Suprapubic skin (tissue), 4 donors: ENCODE results near the gene IFI16.

ENCODE experiments used
- EP300 ChIP-seq: sonication (generic); formaldehyde crosslinking; IDR thresholded peaks from one replicate; pipeline ENCODE4 v1.6.1; 2017; ENCODE audit warnings: antibody characterized with exemption
- POLR2A ChIP-seq, 2 donors: fragments of 450-650 bp; IDR thresholded peaks; one replicate each; pipeline ENCODE4 v1.6.1; 2017; ENCODE audit warnings: antibody characterized with exemption in 2 of 2, mild to moderate bottlenecking in 2 of 2, moderate library complexity in 2 of 2
- POLR2AphosphoS5 ChIP-seq, 3 donors: sonication (generic); formaldehyde crosslinking; IDR thresholded peaks; one replicate each; pipeline ENCODE4 v1.6.1; 2017; ENCODE audit warnings: antibody characterized with exemption in 3 of 3
- TF ChIP-seq, protein P1 (sequence below), 2 donors: fragments of 200-600 bp in 1 of 2; fragments of 450-650 bp in 1 of 2; sonication (generic) in 1 of 2; IDR thresholded peaks; one replicate each; pipeline ENCODE4 v1.5.1; 2016 to 2019; ENCODE audit warnings: antibody characterized with exemption in 2 of 2, mild to moderate bottlenecking in 1 of 2, moderate library complexity in 1 of 2

DNA sequence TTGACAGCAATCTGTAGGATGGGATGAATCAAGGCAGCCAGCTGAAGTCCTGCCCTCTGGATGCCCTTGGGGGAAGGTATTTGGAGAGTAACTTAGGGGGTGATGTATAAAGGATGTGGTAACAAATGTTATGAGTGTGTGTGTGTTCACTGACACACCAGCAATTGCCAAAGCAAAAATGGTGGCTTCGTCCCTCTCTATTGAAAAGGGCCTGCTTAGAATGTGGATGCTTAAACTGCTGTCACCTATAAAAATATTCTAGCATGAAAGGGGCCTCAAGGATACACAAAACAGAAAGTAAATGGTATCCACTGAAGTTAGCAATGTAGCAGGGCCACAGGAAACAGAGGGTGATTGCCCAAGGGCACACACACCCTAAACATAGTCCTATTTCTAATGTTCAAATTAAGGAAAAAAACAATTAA is 81.9 kb downstream of the IFI16 start:
- TF ChIP-seq, protein P1, sequence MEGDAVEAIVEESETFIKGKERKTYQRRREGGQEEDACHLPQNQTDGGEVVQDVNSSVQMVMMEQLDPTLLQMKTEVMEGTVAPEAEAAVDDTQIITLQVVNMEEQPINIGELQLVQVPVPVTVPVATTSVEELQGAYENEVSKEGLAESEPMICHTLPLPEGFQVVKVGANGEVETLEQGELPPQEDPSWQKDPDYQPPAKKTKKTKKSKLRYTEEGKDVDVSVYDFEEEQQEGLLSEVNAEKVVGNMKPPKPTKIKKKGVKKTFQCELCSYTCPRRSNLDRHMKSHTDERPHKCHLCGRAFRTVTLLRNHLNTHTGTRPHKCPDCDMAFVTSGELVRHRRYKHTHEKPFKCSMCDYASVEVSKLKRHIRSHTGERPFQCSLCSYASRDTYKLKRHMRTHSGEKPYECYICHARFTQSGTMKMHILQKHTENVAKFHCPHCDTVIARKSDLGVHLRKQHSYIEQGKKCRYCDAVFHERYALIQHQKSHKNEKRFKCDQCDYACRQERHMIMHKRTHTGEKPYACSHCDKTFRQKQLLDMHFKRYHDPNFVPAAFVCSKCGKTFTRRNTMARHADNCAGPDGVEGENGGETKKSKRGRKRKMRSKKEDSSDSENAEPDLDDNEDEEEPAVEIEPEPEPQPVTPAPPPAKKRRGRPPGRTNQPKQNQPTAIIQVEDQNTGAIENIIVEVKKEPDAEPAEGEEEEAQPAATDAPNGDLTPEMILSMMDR (IDR thresholded peaks at IDR 0.05) = no peak
- no peak for TF ChIP-seq POLR2A (IDR thresholded peaks at IDR 0.05)
- TF ChIP-seq EP300 = no peak
- TF ChIP-seq POLR2AphosphoS5 (IDR thresholded peaks at IDR 0.05) = no peak
